ENCODE measurements around the gene RALGDS. TPM values are rescaled to one million over a fixed set of nuclear protein-coding genes. Genes with fewer than 3 reads are reported as not detected.

The RALGDS gene
- total and polyA plus RNA-seq, 2 experiments from 2014 or later, result 8.6 to 20.3 TPM

DNA sequence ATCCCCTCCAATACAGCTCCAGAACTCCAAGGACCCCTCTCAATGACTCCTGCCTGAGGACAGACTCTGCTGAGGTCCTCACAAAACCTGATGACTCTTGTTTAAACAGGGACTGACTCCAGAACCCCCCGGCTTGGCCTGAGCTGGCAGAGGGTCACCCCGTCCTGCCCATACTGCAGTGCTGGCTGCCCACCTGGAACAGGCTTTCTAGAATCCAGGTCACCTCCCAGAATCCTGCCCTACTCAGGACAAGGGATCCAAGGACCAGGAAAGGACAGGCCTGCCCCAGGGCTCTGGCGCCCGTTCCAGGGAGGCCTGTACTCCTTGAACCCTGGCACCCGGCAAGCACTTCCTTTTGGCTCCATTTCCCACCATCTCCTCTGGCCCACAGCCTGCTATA is 22.2 kb downstream of the RALGDS start:
- Histone ChIP-seq H3K4me2 (no peak overlapping the region), H3F3A (replicated peaks; ENCODE audit: low read depth) (no peaks in the 10 kb centered on the region), H3K79me2 (replicated peaks; ENCODE audit: insufficient read depth) (no peaks in the 10 kb centered on the region), H3K27ac (ENCODE audit: low read depth) (no peak overlapping the region), H3K4me3 (no peak overlapping the region), H3K36me3 (ENCODE audit: insufficient read depth) (no peaks in the 10 kb centered on the region), H3K4me1 (ENCODE audit: insufficient read depth) (no peaks in the 10 kb centered on the region), H4K20me1 (replicated peaks; ENCODE audit: insufficient read depth) (no peaks in the 10 kb centered on the region), H3K9me2 (ENCODE audit: insufficient read depth) (no peaks in the 10 kb centered on the region), H3K27me3 (ENCODE audit: insufficient read depth) (no peaks in the 10 kb centered on the region), H2AFZ (no peak overlapping the region)
- TF ChIP-seq STAT1 (IDR thresholded peaks at IDR 0.05; ENCODE audit: unreplicated experiment) (no peak), POLR2AphosphoS5 (IDR thresholded peaks at IDR 0.05; ENCODE audit: low read depth) (no peak), EZH2 (IDR thresholded peaks at IDR 0.05; ENCODE audit: low read depth, unreplicated experiment) (no peak), NANOG (IDR thresholded peaks at IDR 0.05; ENCODE audit: borderline replicate concordance) (no peak)
- Mint-ChIP-seq H3K36me3 (ENCODE audit: low read depth) (peaks cover 39% of the 10 kb centered on the region), H3K27me3 (ENCODE audit: insufficient read depth, low read depth, poor library complexity) (no peaks in the 10 kb centered on the region), H3K9me3 (peaks cover 15% of the 10 kb centered on the region; the same call in 2 of the 3 replicates), H3K4me1 (no peaks in the 10 kb centered on the region), H3K4me3 (no peak overlapping the region), H3K27ac (no peak overlapping the region)
- DNase-seq (ENCODE audit: low spot score) (no peak), ATAC-seq (no peak)

DNA sequence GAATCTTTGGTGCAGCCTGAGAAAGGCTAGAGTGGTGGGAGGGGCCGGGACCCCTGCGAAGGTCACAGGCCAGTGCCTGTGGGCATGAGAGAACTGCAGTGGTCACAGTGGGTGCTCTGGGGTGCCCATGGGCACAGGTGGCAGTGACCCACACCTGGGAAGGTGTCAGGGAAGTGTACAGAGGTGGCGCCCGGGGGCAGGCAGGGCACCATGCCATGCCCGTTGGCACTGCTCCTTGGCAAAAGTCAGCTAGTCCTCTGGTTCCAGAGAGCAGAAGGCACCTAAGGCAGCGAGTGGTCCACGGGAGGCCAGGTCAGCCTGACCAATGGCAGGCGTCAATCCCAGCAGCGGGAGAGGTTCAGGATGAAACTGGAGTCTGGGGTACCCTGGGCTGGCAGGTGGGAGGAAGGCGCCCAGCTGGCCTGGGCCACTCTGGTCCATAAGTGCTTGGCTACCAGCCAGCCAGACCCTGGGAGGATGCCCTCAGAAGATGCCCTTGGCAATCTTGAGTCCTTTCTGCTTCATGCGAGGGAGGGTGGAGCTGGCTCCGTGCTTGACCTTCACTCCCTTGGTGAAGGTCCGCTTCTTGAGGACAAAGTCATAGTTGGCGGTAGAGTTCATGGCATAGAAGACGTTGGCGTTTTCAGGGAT is 22.8 kb downstream of the RALGDS start:
- Mint-ChIP-seq H3K36me3 (ENCODE audit: low read depth) (peaks cover 39% of the 10 kb centered on the region), H3K27me3 (ENCODE audit: insufficient read depth, low read depth, poor library complexity) (no peaks in the 10 kb centered on the region), H3K4me3 (no peak overlapping the region), H3K9me3 (peaks cover 15% of the 10 kb centered on the region; the same call in 2 of the 3 replicates), H3K27ac (no peak overlapping the region), H3K4me1 (no peaks in the 10 kb centered on the region)
- Histone ChIP-seq H3K79me2 (replicated peaks; ENCODE audit: insufficient read depth) (no peaks in the 10 kb centered on the region), H3K4me1 (ENCODE audit: insufficient read depth) (no peaks in the 10 kb centered on the region), H3K4me3 (no peak overlapping the region), H3K36me3 (ENCODE audit: insufficient read depth) (no peaks in the 10 kb centered on the region), H3K27ac (ENCODE audit: low read depth) (no peak overlapping the region), H3F3A (replicated peaks; ENCODE audit: low read depth) (no peaks in the 10 kb centered on the region), H2AFZ (no peak overlapping the region), H3K9me2 (ENCODE audit: insufficient read depth) (no peaks in the 10 kb centered on the region), H3K27me3 (ENCODE audit: insufficient read depth) (no peaks in the 10 kb centered on the region), H3K4me2 (no peak overlapping the region), H4K20me1 (replicated peaks; ENCODE audit: insufficient read depth) (no peaks in the 10 kb centered on the region)
- ATAC-seq (no peak), DNase-seq (ENCODE audit: low spot score) (no peak)
- TF ChIP-seq, protein P1, sequence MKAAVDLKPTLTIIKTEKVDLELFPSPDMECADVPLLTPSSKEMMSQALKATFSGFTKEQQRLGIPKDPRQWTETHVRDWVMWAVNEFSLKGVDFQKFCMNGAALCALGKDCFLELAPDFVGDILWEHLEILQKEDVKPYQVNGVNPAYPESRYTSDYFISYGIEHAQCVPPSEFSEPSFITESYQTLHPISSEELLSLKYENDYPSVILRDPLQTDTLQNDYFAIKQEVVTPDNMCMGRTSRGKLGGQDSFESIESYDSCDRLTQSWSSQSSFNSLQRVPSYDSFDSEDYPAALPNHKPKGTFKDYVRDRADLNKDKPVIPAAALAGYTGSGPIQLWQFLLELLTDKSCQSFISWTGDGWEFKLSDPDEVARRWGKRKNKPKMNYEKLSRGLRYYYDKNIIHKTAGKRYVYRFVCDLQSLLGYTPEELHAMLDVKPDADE (IDR thresholded peaks at IDR 0.05), result no peak
- TF ChIP-seq, protein P2, sequence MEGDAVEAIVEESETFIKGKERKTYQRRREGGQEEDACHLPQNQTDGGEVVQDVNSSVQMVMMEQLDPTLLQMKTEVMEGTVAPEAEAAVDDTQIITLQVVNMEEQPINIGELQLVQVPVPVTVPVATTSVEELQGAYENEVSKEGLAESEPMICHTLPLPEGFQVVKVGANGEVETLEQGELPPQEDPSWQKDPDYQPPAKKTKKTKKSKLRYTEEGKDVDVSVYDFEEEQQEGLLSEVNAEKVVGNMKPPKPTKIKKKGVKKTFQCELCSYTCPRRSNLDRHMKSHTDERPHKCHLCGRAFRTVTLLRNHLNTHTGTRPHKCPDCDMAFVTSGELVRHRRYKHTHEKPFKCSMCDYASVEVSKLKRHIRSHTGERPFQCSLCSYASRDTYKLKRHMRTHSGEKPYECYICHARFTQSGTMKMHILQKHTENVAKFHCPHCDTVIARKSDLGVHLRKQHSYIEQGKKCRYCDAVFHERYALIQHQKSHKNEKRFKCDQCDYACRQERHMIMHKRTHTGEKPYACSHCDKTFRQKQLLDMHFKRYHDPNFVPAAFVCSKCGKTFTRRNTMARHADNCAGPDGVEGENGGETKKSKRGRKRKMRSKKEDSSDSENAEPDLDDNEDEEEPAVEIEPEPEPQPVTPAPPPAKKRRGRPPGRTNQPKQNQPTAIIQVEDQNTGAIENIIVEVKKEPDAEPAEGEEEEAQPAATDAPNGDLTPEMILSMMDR (conservative IDR thresholded peaks at IDR 0.05; ENCODE audit: low read depth in 2 of 2), result no peak
- TF ChIP-seq EZH2phosphoT487 (IDR thresholded peaks at IDR 0.05; ENCODE audit: unreplicated experiment) (no peak), POLR2AphosphoS5 (IDR thresholded peaks at IDR 0.05; ENCODE audit: low read depth) (no peak), EZH2 (IDR thresholded peaks at IDR 0.05; ENCODE audit: low read depth, unreplicated experiment) (no peak)
